Breast epithelium (tissue), 4 donors: ENCODE data around the gene REC114. TPM values are rescaled to one million over a fixed set of nuclear protein-coding genes. Genes with fewer than 3 reads are reported as not detected.
A peak's percentile ranks its signal among the peaks of the same experiment; 100 is the strongest.

Experiments used
- DNase-seq, 2 donors: peaks; one replicate each; pipeline ENCODE4 v3.0.0-alpha.2; 2019; ENCODE audit warnings: low spot score in 2 of 2
- H3K27ac ChIP-seq, 2 donors: fragments of 200-600 bp; sonication (generic) in 1 of 2; one replicate each; pipeline ENCODE4 v1.5.1; 2016 to 2019; ENCODE audit warnings: mild to moderate bottlenecking in 1 of 2
- H3K27me3 ChIP-seq, 2 donors: fragments of 200-600 bp; sonication (generic) in 1 of 2; one replicate each; pipeline versions ENCODE4 v1.5.1 to v1.6.0; 2017 to 2019; ENCODE audit warnings: control low read depth in 1 of 2, mild to moderate bottlenecking in 1 of 2
- H3K36me3 ChIP-seq: fragments of 200-600 bp; one replicate; pipeline ENCODE4 v1.5.1; 2019
- H3K4me1 ChIP-seq, 2 donors: fragments of 200-600 bp; sonication (generic); one replicate each; pipeline ENCODE4 v1.5.1; 2016 to 2019; ENCODE audit warnings: control low read depth in 1 of 2
- H3K4me3 ChIP-seq, 3 donors: fragments of 200-600 bp; sonication (generic); 1 replicate in 2 of 3; 2 replicates in 1 of 3; pipeline ENCODE4 v1.5.1; 2016 to 2019; ENCODE audit warnings: mild to moderate bottlenecking in 3 of 3, moderate library complexity in 2 of 3
- H3K9me3 ChIP-seq, 2 donors: fragments of 200-600 bp; sonication (generic) in 1 of 2; one replicate each; pipeline ENCODE4 v1.5.1; 2016 to 2019; ENCODE audit warnings: control low read depth in 1 of 2
- POLR2A ChIP-seq: fragments of 450-650 bp; IDR thresholded peaks from one replicate; pipeline ENCODE4 v1.6.1; 2016; ENCODE audit warnings: antibody characterized with exemption, mild to moderate bottlenecking, moderate library complexity
- POLR2AphosphoS5 ChIP-seq, 3 donors: sonication (generic); formaldehyde crosslinking; IDR thresholded peaks; one replicate each; pipeline ENCODE4 v1.6.1; 2017; ENCODE audit warnings: antibody characterized with exemption in 3 of 3
- intact Hi-C: fragments of 100-400 bp; cut with DNase I; formaldehyde crosslinking; loops from one replicate; pipeline ENCODE4 v1.15.1; 2023; ENCODE audit warnings: low total_unique reads
- total RNA-seq, 3 donors: library from RNA; depleted of rRNA; stranded (reverse); fragments of >200 nt; gene quantifications; one replicate each; pipeline ENCODE4 v1.1.0, GENCODE V29; 2016
- TF ChIP-seq, protein P1 (sequence below), 3 donors: fragments of 450-650 bp; IDR thresholded peaks; one replicate each; pipeline ENCODE4 v1.5.1; 2016 to 2017; ENCODE audit warnings: antibody characterized with exemption in 3 of 3, mild to moderate bottlenecking in 3 of 3, moderate library complexity in 3 of 3

REC114 gene
- total RNA-seq, 3 donors from 2014 or later: not detected

DNA sequence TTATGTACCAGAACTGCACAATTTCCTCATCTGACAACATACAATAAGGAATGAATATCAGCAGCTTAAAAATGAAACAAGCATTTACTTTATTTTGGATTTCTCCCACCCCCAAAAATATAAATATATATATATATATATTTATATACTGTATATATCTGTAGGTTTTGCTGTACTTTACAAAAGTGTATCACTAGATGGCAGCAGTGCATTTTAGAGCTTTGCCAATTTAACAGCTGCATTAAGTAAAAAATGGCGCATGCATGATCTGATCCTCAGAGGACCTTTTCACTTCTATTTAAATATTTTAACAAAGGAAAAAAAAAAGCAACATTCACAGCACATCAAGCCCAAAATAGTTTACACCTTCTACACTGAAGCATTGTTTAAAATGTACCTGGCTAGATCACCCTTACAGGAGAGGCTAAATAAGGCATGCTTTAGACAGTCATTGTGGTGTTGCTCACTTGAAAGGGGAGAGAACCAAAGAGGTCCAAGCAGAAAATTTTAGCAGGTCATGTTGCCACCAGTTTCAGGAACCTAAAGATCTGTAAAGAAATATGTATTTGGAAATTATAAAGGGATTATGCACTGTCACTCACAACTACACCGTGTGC, 117.6 kb downstream of the REC114 start:
- H3K27ac ChIP-seq: no peak overlapping the region
- no peaks in the 10 kb centered on the region for H3K27me3 ChIP-seq
- no peak for DNase-seq
- no peaks in the 10 kb centered on the region for H3K36me3 ChIP-seq
- intact Hi-C loops: no loop called here
- no peaks in the 10 kb centered on the region for H3K4me1 ChIP-seq
- TF ChIP-seq, protein P1, sequence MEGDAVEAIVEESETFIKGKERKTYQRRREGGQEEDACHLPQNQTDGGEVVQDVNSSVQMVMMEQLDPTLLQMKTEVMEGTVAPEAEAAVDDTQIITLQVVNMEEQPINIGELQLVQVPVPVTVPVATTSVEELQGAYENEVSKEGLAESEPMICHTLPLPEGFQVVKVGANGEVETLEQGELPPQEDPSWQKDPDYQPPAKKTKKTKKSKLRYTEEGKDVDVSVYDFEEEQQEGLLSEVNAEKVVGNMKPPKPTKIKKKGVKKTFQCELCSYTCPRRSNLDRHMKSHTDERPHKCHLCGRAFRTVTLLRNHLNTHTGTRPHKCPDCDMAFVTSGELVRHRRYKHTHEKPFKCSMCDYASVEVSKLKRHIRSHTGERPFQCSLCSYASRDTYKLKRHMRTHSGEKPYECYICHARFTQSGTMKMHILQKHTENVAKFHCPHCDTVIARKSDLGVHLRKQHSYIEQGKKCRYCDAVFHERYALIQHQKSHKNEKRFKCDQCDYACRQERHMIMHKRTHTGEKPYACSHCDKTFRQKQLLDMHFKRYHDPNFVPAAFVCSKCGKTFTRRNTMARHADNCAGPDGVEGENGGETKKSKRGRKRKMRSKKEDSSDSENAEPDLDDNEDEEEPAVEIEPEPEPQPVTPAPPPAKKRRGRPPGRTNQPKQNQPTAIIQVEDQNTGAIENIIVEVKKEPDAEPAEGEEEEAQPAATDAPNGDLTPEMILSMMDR (IDR thresholded peaks at IDR 0.05): peak in 1 of 3 donors; percentile 38
- TF ChIP-seq POLR2AphosphoS5 (IDR thresholded peaks at IDR 0.05) (no peak), POLR2A (no peak)
- no peak overlapping the region for H3K4me3 ChIP-seq
- H3K9me3 ChIP-seq: no peaks in the 10 kb centered on the region

DNA sequence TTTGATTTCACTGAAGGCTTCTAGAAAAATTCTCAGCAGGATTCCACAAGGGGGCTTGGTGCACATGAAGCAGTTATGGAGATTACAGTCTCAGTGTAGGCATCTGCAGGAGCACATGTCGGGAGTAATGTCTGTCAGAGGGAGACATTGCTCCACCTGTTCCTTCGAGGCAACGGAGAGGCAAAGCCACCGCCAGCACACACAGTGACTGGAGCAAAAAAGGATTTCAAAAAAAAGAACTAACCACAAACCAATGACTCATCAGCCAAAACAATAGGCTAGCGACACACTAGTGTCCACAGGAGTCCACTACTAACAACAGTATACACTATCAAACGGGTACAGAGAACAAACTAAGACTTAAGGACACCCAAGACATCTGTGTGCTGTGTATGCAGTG, 121.3 kb downstream of the REC114 start:
- TF ChIP-seq POLR2A (no peak), POLR2AphosphoS5 (IDR thresholded peaks at IDR 0.05) (no peak)
- TF ChIP-seq, protein P1 (IDR thresholded peaks at IDR 0.05): no peak
- Histone ChIP-seq H3K9me3 (no peaks in the 10 kb centered on the region), H3K4me1 (no peaks in the 10 kb centered on the region), H3K4me3 (no peak overlapping the region), H3K27me3 (no peaks in the 10 kb centered on the region), H3K27ac (no peak overlapping the region), H3K36me3 (no peaks in the 10 kb centered on the region)
- intact Hi-C loops: no loop called here
- peak in 1 of 2 donors; percentile 33 for DNase-seq

DNA sequence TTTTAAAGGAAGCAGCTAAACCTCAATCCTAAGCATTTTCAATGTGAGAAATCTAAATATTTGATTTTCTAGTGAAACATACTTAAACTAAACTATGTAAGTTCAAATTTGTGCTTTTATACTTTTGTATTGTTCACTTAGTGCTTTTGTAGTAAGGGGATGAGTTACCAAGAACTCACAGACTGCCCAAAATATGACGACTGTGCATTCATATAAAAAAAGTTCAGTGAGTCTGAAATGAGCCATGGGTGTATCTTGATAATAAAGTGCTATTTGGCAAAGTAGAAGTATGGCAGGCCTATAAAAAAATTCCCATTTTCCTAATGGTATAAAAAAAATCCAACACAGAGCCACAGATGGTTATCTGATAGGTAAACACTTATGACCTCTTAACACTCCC, 124.1 kb downstream of the REC114 start:
- intact Hi-C loops: no loop called here
- Histone ChIP-seq H3K4me1 (no peaks in the 10 kb centered on the region), H3K4me3 (no peak overlapping the region), H3K9me3 (no peaks in the 10 kb centered on the region), H3K27me3 (no peaks in the 10 kb centered on the region), H3K27ac (no peak overlapping the region), H3K36me3 (no peaks in the 10 kb centered on the region)
- TF ChIP-seq POLR2A (no peak), POLR2AphosphoS5 (IDR thresholded peaks at IDR 0.05) (no peak)
- TF ChIP-seq, protein P1 (IDR thresholded peaks at IDR 0.05): no peak
- DNase-seq: no peak

DNA sequence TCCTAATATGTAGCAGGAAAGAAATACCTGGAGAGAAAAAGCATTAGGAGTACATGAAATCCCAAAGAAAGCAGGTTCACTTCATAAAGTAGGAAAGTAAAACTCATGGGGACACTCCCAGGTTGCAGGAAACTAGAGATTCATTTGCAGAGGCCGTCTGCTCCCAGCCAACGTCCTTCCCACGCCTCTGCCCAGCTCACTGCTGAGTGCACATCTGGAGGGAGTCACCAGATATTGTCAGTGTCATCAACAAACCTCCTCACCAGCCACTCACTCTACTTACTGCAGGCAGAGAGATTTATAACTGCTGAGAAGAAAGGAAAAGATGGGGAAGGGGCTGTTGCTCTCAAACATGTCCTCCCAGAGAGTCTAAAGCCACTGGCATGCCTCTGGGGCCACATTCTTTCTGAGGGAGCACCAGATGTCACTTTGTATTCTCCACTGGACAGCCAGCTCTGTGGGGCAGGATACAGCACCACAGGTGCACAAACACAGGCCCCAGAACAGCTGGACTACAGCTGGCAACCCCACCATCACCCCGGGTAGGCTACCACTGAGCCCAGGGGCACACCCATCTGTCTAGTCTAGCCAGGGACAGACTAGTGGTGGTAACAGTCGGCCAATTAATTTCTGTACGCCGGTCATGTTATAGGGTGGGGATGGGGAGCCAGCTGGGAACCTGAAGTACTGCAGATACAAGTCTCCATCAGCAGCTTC, 125.8 kb downstream of the REC114 start:
- Histone ChIP-seq H3K27me3 (no peaks in the 10 kb centered on the region), H3K4me3 (no peak overlapping the region), H3K4me1 (no peaks in the 10 kb centered on the region), H3K9me3 (no peaks in the 10 kb centered on the region), H3K36me3 (no peaks in the 10 kb centered on the region), H3K27ac (no peak overlapping the region)
- no peak for DNase-seq
- TF ChIP-seq, protein P1 (IDR thresholded peaks at IDR 0.05): no peak
- TF ChIP-seq POLR2A (no peak), POLR2AphosphoS5 (IDR thresholded peaks at IDR 0.05) (no peak)
- intact Hi-C loops: no loop called here

DNA sequence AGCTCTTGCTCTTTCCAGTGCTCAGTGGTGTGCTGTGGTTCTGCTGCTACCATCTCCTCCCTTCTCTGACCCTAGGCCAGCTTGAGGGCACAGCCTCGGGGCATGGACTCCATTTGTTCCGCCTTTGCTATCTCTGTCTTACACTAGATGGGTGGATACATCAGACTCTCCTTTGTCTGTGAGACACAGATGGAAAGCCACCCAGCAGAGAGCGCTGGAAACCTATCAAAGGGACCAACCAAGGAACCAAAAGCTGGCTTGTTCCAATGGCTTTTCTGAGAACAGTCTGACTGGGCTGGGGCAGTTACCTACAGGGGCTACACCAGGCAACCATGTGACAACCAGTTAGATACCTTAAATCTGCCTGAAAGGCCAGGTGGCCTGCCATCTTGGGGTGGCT, 126.4 kb downstream of the REC114 start:
- Histone ChIP-seq H3K4me1 (no peaks in the 10 kb centered on the region), H3K27me3 (no peaks in the 10 kb centered on the region), H3K9me3 (no peaks in the 10 kb centered on the region), H3K4me3 (no peak overlapping the region), H3K27ac (no peak overlapping the region), H3K36me3 (no peaks in the 10 kb centered on the region)
- no peak for DNase-seq
- TF ChIP-seq, protein P1 (IDR thresholded peaks at IDR 0.05): no peak
- TF ChIP-seq POLR2AphosphoS5 (IDR thresholded peaks at IDR 0.05): no peak
- no peak for TF ChIP-seq POLR2A
- intact Hi-C loops: no loop called here
